ENCODE measurements around the gene CPE.

DNA sequence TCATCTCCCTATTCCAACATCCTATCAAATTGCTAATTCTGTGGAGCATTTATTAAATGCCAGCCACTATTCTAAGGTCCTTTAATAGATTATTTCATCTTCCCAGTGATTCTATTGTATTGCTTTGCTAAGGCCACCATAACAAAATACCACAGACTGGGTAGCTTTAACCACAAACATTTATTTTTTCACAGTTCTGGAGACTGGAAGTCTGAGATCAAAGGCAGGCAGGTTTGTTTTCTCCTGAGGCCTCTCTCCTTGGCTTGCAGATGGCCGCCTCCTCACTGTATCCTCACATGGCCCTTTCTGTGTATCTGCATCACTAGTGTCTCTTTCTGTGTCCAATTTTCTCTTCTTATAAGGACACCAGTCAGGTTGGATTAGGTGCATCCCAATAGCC, 64.5 kb downstream of the CPE start:
- TF ChIP-seq EZH2 (IDR thresholded peaks at IDR 0.05; ENCODE audit: insufficient read depth, poor library complexity, severe bottlenecking) (no peak), EZH2phosphoT487 (IDR thresholded peaks at IDR 0.05; ENCODE audit: insufficient read depth, low read depth) (no peak)

Data from GM23248 (cell line).